Activated naive CD8-positive, alpha-beta T cell treated with anti-CD3 and anti-CD28 coated beads, Interleukin-2, amount 50 U/mL, for 16 hours (primary cell): Measurements from ENCODE around the gene CHRNB1.

Source experiments
- DNase-seq: peaks from one replicate; pipeline ENCODE4 v3.0.0-alpha.2; 2020; ENCODE audit warnings: low read depth, low spot score

Gene CHRNB1

GRCh38 chr17:7484067-7484918, 39.4 kb downstream of the CHRNB1 start, which contains the start of gene POLR2A:
POLR2A (plus strand) TSS chr17:7484366.
- DNase-seq, result peak; percentile 93

- no peak for DNase-seq
Measured at GRCh38 chr17:7484919-7485377, 40.1 kb downstream of the CHRNB1 start.

- DNase-seq, result no peak
Measured at GRCh38 chr17:7486181-7486580, 41.3 kb downstream of the CHRNB1 start.

DNA sequence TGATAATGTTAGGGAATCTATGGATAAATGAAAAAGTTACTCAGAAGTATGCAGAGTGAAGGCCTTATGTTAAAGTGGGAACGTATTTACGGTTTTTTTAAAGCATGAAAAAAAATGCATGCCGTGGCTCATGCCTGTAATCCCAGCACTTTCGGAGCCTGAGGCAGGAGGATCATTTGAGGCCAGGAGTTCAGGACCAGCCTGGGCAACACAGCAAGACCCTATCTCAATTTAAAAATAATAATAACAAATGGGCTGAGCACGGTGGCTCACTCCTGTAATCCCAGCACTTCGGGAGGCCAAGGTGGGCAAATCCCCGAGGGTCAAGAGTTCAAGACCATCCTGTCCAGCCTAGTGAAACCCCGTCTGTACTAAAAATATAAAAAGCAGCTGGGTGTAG, 45.3 kb downstream of the CHRNB1 start:
- DNase-seq, result no peak

DNA sequence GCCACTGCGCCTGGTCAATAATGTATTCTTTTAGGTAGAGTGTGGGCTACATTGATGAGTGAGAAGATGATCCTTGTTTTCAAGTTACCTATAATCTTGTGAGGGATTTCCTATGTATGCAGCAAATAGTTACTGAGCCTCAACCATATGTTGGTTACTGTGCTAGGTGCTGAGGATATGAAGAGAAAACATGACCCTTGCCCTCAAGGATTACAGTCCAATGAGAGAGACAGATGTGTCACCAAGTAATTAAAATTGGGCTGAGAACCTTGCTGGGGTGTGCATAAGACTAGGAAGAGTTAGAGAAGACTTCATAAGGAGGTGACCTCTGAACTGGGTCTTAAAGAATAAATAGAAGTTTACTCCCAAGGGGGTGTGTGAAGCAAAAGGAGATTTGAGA, 46.7 kb downstream of the CHRNB1 start:
- DNase-seq, result no peak

- DNase-seq, result no peak
Measured at GRCh38 chr17:7493941-7494340, 49.1 kb downstream of the CHRNB1 start.

DNA sequence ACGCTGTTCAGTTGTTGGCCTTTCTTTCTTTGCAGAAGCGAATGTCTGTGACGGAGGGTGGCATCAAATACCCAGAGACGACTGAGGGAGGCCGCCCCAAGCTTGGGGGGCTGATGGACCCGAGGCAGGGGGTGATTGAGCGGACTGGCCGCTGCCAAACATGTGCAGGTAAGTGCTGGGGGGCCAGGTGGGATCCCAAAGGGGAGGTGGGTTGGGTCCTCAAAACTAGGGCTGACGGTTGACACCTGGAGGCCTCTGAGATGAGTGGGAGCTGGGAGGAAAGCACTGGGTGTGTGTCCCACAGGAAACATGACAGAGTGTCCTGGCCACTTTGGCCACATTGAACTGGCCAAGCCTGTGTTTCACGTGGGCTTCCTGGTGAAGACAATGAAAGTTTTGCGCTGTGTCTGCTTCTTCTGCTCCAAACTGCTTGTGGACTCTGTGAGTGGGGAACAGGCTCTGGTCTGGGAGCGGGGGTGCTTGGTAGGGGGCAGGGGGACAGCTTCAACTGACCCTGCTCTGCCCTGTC, 51.1 kb downstream of the CHRNB1 start:
- no peak for DNase-seq

DNA sequence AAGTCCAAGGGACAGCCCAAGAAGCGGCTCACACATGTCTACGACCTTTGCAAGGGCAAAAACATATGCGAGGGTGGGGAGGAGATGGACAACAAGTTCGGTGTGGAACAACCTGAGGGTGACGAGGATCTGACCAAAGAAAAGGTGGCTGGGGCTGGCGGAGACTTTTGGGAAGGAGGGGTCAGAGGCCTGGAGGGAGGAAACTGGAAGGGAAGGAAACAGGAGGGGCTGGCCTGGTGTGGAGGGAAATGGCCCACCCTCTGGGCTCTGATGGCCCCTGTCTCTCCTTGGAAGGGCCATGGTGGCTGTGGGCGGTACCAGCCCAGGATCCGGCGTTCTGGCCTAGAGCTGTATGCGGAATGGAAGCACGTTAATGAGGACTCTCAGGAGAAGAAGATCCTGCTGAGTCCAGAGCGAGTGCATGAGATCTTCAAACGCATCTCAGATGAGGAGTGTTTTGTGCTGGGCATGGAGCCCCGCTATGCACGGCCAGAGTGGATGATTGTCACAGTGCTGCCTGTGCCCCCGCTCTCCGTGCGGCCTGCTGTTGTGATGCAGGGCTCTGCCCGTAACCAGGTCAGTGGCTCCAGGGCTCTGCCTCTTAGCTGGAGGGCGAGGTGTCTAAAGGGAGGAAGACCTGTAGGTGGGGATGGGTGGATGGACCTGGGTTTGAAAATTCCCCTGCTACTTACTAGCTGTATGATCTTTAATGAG, 51.8 kb downstream of the CHRNB1 start:
- DNase-seq, result no peak

GRCh38 chr17:7497228-7497627, 52.4 kb downstream of the CHRNB1 start:
- no peak for DNase-seq

DNA sequence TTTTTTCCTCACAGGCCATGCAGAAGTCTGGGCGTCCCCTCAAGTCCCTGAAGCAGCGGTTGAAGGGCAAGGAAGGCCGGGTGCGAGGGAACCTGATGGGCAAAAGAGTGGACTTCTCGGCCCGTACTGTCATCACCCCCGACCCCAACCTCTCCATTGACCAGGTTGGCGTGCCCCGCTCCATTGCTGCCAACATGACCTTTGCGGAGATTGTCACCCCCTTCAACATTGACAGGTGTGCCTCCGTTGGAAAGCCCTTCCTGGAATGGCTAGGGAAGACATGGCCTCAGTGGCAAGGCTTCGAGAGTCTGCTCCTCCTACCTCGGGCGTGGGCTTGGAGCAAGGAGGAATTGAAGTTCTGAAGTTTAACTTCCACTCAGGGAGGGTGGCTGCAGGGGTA, 52.8 kb downstream of the CHRNB1 start:
- DNase-seq, result no peak

DNA sequence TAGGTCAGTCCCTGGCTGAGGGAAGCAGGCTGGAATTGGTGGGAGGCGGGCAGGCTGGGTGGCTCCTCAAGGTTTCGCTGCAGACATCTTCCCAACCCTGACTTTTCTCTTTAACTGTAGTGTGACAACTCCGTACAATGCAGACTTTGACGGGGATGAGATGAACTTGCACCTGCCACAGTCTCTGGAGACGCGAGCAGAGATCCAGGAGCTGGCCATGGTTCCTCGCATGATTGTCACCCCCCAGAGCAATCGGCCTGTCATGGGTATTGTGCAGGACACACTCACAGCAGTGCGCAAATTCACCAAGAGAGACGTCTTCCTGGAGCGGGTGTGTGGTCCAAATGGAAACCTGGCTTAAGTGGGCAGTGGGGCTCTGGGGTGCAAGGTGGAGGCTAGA, 54.3 kb downstream of the CHRNB1 start:
- no peak for DNase-seq

DNA sequence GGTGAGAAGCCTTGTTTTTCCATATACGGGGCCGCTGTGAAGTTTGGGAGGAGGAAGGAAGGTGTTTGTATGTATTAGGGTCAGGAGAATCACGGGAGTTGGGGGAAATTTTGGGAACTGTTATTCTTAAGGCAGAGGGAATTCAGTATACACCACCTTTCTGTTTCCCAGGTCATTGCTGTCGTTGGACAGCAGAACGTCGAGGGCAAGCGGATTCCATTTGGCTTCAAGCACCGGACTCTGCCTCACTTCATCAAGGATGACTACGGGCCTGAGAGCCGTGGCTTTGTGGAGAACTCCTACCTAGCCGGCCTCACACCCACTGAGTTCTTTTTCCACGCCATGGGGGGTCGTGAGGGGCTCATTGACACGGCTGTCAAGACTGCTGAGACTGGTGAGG, 56.9 kb downstream of the CHRNB1 start:
- DNase-seq, result no peak

DNA sequence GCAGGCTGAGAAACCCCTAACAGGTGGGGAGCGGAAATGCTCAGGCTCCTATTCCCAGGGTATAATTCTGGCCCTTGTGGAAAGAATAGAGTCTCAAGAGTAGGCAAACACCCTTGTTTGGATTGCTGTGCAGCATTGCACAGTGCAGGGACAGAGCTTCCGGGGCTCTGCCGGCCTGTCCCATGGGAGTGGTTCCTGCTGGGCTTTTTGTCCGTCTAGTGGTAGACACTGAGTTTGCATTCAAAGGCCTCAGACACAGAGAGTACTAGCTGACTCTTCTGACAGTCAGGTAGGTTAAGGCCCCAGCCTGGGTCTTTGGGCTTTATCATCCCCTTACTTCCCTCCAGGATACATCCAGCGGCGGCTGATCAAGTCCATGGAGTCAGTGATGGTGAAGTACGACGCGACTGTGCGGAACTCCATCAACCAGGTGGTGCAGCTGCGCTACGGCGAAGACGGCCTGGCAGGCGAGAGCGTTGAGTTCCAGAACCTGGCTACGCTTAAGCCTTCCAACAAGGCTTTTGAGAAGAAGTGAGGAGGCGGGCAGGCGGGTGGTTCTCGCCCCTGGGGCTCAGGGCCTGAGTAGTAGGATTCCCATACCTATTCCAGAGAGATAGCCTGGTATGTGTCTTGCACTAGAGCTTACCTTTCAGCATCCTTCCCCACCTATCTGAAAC, 57.4 kb downstream of the CHRNB1 start:
- no peak for DNase-seq

- no peak for DNase-seq
Measured at GRCh38 chr17:7502987-7503386, 58.1 kb downstream of the CHRNB1 start.

- DNase-seq, result no peak
Measured at GRCh38 chr17:7503521-7503920, 58.7 kb downstream of the CHRNB1 start.
